8988T (cell line): ENCODE results near the gene DAW1.

Experiments used
- DNase-seq: peaks from one replicate; pipeline ENCODE4 v3.0.0; 2011

DAW1 gene

GRCh38 chr2:227862227-227862740 is 9.1 kb upstream of the DAW1 start:
- no peak for DNase-seq

DNA sequence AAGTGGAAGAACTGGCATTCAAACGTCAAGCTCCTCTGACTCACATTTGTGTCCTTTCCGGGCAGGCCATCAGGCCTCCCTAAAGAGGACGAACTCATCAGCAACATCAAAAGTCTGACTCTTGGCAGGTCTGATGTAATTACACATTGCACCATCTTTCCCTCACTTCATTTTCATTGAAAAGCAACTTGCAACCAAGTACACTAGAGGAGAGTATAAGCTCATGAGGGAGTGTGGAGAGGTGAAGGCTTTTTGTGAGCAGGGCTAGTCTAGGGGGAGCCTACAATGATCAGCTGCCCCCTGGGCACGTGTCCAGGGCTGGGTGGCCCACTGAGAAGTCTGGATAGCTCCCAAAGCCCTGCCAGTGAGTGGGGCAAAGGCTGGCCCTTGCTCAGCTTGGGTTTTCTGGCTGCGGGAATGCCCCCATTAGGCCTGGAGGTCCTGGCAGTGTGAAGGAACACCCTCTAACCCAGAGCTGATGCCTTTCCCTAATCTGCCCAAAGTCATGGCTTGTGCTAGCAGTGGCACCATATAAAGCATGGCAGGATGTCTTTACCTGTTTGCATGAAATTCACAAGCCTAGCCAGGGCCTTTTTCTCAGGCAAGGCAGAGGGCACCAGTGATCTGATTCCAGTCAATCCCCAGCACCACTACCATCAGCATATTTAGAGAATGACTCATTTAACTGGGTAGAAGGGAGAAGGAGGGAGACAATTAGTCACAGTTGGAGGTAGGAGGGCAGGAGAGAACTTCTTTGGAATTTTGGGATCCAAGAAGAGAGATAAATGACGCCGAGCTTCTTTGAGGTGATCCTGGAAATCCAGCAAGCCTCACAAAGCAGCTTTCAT is 8.5 kb upstream of the DAW1 start:
- peak; percentile 54 for DNase-seq

DNA sequence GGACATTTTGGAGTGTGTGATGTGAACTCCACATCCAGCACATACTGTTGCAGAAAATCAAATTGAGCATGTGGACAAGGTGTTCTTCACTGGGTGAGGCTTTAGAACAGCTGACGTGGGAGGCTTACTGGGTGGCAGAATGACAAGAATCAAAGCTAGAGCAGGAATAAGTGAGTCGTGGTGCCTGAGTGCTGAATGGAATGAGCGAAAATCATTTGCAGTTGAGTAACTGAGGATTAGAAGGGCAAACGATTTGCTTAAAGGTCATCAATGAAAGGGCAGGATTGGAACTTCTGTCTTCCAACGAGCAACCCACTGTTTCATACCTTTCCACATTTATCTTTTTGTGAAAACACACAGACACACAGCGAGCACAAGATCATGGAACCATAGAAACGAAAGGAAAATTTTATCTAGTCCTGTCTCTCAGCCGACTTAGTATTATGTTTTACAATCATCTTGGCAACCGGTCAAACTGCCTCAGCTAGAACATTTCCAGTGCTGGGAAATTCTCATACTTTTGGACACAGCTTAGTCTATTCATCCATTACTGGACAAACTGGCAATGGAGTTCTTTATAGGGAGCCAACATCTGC is 7.2 kb upstream of the DAW1 start:
- no peak for DNase-seq

- DNase-seq = no peak
Observed at GRCh38 chr2:227865291-227865690, 6.1 kb upstream of the DAW1 start.

GRCh38 chr2:227867386-227867785 is 4.0 kb upstream of the DAW1 start:
- DNase-seq = no peak

- peak; percentile 77 for DNase-seq
Observed at GRCh38 chr2:227870710-227871374, 589 bp upstream of the DAW1 start.

DNA sequence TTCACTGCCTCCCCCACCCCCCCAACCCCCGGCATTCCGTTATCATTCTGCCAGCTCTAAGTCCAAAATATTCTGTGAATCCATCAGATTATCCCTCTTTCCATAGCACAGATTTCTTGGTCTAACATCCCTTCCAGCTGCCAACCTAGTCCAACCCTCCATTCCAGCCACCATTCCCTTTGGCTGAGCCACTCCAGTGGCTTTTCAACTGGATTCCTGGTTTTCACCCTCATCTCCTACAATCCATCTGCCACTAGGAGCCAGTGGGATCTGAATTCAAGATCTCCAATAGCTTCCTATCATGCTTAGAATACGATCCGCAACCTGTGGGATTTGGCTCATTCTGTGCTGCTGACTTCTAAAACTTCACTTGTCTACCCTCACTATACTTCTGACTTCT is 1.2 kb downstream of the DAW1 start:
- DNase-seq = no peak

- DNase-seq = peak; percentile 33
Observed at GRCh38 chr2:227876300-227876801, 4.9 kb downstream of the DAW1 start.

DNA sequence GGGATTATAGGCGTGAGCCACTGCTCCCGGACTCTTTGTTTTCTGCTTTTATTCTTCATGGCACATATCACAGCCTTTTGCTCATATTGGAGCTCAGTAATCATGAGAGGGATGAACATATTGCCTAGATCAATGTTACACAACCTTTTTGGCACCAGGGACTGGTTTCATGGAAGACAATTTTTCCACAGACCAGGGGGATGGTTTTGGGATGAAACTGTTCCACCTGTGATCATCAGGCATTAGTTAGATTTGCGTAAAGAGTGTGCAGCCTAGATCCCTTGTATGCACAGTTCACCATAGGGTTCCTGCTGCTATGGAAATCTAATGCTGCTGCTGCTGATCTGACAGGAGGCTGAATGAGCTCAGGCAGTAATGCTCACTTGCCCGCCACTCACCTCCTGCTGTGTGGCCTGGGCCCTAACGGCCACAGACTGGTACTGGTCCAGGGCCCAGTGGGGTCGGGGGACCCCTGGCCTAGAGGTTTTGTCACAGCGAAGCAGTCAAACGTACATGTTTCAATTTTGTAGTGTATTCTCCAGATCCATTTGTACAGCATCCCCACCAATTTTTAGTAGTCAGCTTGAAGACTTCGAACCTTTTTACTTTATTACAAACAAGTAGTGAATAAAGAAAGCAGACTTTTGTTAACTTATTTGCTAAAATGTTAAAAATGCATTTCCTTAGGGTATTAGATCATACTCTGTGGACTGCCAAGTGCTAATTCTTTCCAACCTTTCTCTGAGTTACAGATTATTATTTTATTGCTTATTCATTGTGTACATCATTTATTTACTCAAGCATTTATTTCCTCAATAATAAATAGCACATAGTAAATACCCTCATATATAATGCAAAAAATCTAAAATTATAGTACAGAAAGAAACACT is 6.2 kb downstream of the DAW1 start:
- DNase-seq = no peak

DNA sequence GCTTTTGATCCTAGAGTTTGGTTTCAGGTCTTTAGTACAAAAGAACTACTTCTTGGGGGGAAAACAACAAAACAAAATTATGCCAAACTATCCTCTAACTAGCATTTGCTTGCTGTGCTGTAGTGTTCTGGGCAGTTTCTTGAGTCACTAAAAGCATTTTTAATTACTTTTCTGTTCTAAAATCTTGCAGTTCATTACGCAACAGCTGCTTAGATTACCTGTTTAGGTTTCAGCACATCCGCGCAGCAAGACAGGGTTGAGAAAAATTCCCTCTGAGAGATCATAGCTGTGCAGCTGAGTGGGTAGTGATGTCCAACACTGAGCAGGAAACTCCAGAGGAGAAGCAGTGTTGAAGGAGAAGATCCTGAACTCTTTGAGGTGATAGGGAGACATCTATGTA is 9.0 kb downstream of the DAW1 start:
- no peak for DNase-seq

DNA sequence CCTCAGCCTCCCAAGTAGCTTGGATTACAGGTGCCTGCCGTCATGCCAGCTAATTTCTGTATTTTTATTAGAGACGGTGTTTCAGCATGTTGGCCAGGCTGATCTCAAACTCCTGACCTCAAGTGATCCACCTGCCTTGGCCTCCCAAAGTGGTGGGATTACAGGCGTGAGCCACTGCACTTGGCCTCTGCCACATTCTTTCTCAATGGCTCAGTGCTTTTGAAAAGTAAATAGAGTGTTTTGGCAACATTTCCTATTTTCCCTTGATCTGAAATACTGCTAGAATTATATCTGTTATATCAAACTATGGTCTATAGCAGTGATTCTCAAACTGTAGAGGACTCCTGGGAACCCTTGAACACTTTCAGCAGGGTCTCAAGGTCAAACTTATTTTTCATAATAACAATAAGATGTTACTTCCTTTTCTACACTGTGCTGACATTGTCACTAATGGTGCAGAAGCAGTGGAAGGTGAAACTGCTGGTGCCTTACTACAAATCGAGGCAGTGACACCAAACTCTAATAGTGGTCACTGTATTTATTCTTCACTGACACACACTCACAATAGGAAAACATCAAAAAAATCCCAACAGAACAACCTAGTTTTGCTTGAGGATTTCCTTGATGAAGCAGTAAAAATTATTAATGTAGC is 10.6 kb downstream of the DAW1 start:
- no peak for DNase-seq

DNA sequence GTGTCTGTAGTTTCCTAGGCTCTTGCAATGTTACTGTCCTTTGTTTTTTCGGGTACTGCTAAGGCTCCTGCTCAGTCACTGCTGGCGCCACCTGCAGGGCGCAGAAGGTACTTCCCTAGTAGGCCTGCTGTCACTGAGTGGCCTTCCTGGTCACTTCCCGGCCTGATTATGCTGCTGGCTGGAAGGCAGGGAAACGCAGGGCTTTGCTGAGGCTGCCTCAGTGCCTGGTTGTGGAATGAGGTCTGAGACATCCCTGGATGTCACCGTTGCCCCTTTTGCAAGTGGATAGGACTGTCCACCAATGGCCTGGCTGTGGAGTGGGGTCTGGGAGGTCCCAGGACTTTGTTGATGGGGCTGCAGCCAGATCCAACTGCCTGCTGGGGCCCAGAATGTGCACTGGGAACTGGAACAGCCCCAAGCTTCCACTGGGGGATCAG is 13.1 kb downstream of the DAW1 start:
- peak; percentile 67 for DNase-seq

GRCh38 chr2:227886149-227886548 is 14.7 kb downstream of the DAW1 start:
- no peak for DNase-seq

GRCh38 chr2:227888289-227888688 is 16.9 kb downstream of the DAW1 start:
- DNase-seq = no peak

GRCh38 chr2:227889336-227889735 is 17.9 kb downstream of the DAW1 start:
- no peak for DNase-seq

- DNase-seq = no peak
Observed at GRCh38 chr2:227890495-227891079, 19.2 kb downstream of the DAW1 start.

GRCh38 chr2:227891673-227892072 is 20.2 kb downstream of the DAW1 start:
- no peak for DNase-seq

DNA sequence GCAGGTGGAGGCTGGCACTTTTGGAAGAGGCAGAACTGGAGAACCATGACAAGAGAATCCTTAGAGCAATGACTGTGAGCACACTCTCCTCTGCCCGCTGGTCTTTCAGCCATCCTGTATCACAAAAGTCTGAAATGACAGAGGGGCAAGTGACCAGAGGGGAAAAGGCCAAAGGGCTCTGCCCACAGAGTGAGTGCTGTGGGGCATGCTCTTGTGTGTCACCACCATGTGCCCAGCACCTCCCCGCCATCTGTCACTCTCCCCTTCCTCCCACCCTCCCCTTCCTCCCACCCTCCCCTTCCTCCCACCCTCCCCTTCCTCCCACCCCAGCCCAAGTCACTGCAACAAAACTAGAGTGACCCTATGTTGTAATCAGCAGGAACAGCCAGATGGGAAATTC is 31.9 kb downstream of the DAW1 start:
- no peak for DNase-seq

DNA sequence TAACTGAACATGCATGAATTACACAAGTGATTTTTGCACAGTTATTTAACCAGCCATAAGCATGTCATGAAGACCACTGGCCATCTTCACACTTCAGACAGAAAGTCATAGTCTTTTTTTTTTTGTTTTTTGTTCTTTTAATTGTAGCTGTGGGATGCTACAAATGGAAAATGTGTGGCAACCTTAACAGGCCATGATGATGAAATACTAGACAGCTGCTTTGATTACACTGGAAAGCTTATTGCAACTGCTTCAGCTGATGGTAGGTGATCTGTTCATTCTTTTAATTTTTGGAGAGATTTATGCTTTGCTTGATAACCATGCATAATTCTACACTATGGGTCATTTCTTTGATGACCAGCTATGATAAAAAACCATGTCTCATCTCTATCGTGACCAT is 35.6 kb downstream of the DAW1 start:
- DNase-seq = no peak

GRCh38 chr2:227908266-227909054 is 37.0 kb downstream of the DAW1 start:
- DNase-seq = no peak

DNA sequence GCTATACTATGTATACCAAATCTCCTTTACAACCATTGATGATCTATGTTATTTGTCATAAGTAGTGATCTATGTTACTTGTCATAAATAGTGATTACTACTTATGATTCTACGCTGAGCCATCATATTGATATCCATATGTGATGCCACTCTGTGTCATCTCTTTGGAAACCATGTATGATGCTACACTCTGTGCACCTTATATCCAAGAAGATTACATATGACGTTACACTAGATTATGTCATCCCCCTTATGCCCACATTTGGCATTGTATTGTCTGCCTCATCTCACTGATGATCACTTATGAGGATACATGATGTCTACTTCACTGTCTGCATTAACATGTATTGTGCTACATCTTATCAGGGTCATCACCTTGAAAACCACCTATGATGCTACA is 42.9 kb downstream of the DAW1 start:
- no peak for DNase-seq
